Activated CD4-positive, alpha-beta T cell treated with anti-CD3 and anti-CD28 coated beads, Interleukin-2, Interleukin-6, amounts not matched to agents 100 ng/mL and 50 ng/mL, durations not matched to agents 16 hours and 8 hours (primary cell): ENCODE results near the gene ARMC9.
A peak's percentile ranks its signal among the peaks of the same experiment; 100 is the strongest.
"Not testable (repeated sequence)": the region's sequence is repeated elsewhere in the genome, so short reads cannot be mapped to it uniquely, and the experiment has no call there.

Experiments used
- DNase-seq: peaks from one replicate; pipeline ENCODE4 v3.0.0-alpha.2; 2020

ARMC9 gene

GRCh38 chr2:231403421-231404182 lies 205.2 kb downstream of the ARMC9 start:
- DNase-seq, result not testable (repeated sequence)

- not testable (repeated sequence) for DNase-seq
Measured at GRCh38 chr2:231404183-231404578, 205.8 kb downstream of the ARMC9 start.

- DNase-seq, result not testable (repeated sequence)
Measured at GRCh38 chr2:231405601-231406367, 207.4 kb downstream of the ARMC9 start.

- not testable (repeated sequence) for DNase-seq
Measured at GRCh38 chr2:231407686-231408085, 209.3 kb downstream of the ARMC9 start.

GRCh38 chr2:231408304-231408703 lies 209.9 kb downstream of the ARMC9 start:
- not testable (repeated sequence) for DNase-seq

- no peak for DNase-seq
Measured at GRCh38 chr2:231409776-231410175, 211.3 kb downstream of the ARMC9 start.

- DNase-seq, result no peak
Measured at GRCh38 chr2:231410293-231411004, 212.0 kb downstream of the ARMC9 start.

GRCh38 chr2:231411237-231411636 lies 212.8 kb downstream of the ARMC9 start:
- no peak for DNase-seq

GRCh38 chr2:231411831-231412617 lies 213.6 kb downstream of the ARMC9 start:
- peak; percentile 57 for DNase-seq

- DNase-seq, result no peak
Measured at GRCh38 chr2:231412618-231412963, 214.2 kb downstream of the ARMC9 start.

GRCh38 chr2:231413456-231413855 lies 215.0 kb downstream of the ARMC9 start:
- DNase-seq, result no peak

- no peak for DNase-seq
Measured at GRCh38 chr2:231413921-231414476, 215.6 kb downstream of the ARMC9 start.

- no peak for DNase-seq
Measured at GRCh38 chr2:231415029-231415428, 216.6 kb downstream of the ARMC9 start.

- DNase-seq, result no peak
Measured at GRCh38 chr2:231418820-231419640, 220.6 kb downstream of the ARMC9 start.

GRCh38 chr2:231421051-231421580 lies 222.7 kb downstream of the ARMC9 start:
- DNase-seq, result no peak

- DNase-seq, result no peak
Measured at GRCh38 chr2:231422056-231422455, 223.6 kb downstream of the ARMC9 start.

GRCh38 chr2:231423176-231423575 lies 224.7 kb downstream of the ARMC9 start:
- DNase-seq, result no peak
